ENCODE measurements around the gene FCHSD1.

Gene FCHSD1

GRCh38 chr5:141640698-141641097 lies 10.5 kb downstream of the FCHSD1 start:
- no peak for DNase-seq (ENCODE audit: low spot score)

GRCh38 chr5:141640051-141640415 lies 11.2 kb downstream of the FCHSD1 start:
- DNase-seq (ENCODE audit: low spot score) = no peak

- DNase-seq (ENCODE audit: low spot score) = peak; percentile 34
Observed at GRCh38 chr5:141639357-141640050, 11.7 kb downstream of the FCHSD1 start.

GRCh38 chr5:141638771-141639170 lies 12.4 kb downstream of the FCHSD1 start:
- no peak for DNase-seq (ENCODE audit: low spot score)

GRCh38 chr5:141637767-141638419 lies 13.3 kb downstream of the FCHSD1 start:
- peak; percentile 89 for DNase-seq (ENCODE audit: low spot score)

GRCh38 chr5:141637123-141637766 lies 14.0 kb downstream of the FCHSD1 start:
- peak; percentile 66 for DNase-seq (ENCODE audit: low spot score)

GRCh38 chr5:141636413-141637122 lies 14.7 kb downstream of the FCHSD1 start, which contains the start of the genes HDAC3 and RELL2:
Gene HDAC3, minus strand, starts transcription at chr5:141636849. Its CDS starts 59 bp downstream, at chr5:141636790.
Gene RELL2, plus strand, starts transcription at chr5:141636997. Its CDS starts 1,229 bp downstream, at chr5:141638226.
- DNase-seq (ENCODE audit: low spot score) = peak; percentile 97

- DNase-seq (ENCODE audit: low spot score) = no peak
Observed at GRCh38 chr5:141636106-141636412, 15.2 kb downstream of the FCHSD1 start.

- DNase-seq (ENCODE audit: low spot score) = no peak
Observed at GRCh38 chr5:141635646-141636045, 15.6 kb downstream of the FCHSD1 start.

GRCh38 chr5:141634720-141635119 lies 16.5 kb downstream of the FCHSD1 start:
- DNase-seq (ENCODE audit: low spot score) = no peak

- DNase-seq (ENCODE audit: low spot score) = no peak
Observed at GRCh38 chr5:141633871-141634561, 17.2 kb downstream of the FCHSD1 start.

GRCh38 chr5:141632650-141633049 lies 18.6 kb downstream of the FCHSD1 start:
- no peak for DNase-seq (ENCODE audit: low spot score)

- DNase-seq (ENCODE audit: low spot score) = no peak
Observed at GRCh38 chr5:141630570-141631140, 20.6 kb downstream of the FCHSD1 start.

- DNase-seq (ENCODE audit: low spot score) = no peak
Observed at GRCh38 chr5:141628175-141628788, 22.9 kb downstream of the FCHSD1 start.

- DNase-seq (ENCODE audit: low spot score) = no peak
Observed at GRCh38 chr5:141623611-141624010, 27.6 kb downstream of the FCHSD1 start.

GRCh38 chr5:141623186-141623585 lies 28.0 kb downstream of the FCHSD1 start:
- DNase-seq (ENCODE audit: low spot score) = no peak

GRCh38 chr5:141618804-141619554 lies 32.2 kb downstream of the FCHSD1 start, which contains the start of gene DIAPH1:
Gene DIAPH1, minus strand, starts transcription at chr5:141619000. Its CDS starts 86 bp downstream, at chr5:141618914.
- peak; percentile 98 for DNase-seq (ENCODE audit: low spot score)

GRCh38 chr5:141618030-141618803 lies 33.0 kb downstream of the FCHSD1 start:
- peak; percentile 65 for DNase-seq (ENCODE audit: low spot score)

GRCh38 chr5:141617682-141618029 lies 33.6 kb downstream of the FCHSD1 start:
- DNase-seq (ENCODE audit: low spot score) = no peak

- no peak for DNase-seq (ENCODE audit: low spot score)
Observed at GRCh38 chr5:141617128-141617527, 34.1 kb downstream of the FCHSD1 start.

Data from ecto neural progenitor cell (in vitro differentiated cells).